Neuronal stem cell (in vitro differentiated cells): ENCODE measurements around the gene KCNIP4.

ENCODE experiments used
- DNase-seq: peaks from one replicate; pipeline ENCODE4 v3.0.0-alpha.2; 2013; ENCODE audit warnings: low spot score
- H2AFZ ChIP-seq: one replicate; pipeline ENCODE4 v1.6.1; 2013; ENCODE audit warnings: mild to moderate bottlenecking, low read length, inconsistent platforms
- H2AK5ac ChIP-seq: 2 replicates; pipeline ENCODE4 v1.6.1; 2013; ENCODE audit warnings: low read depth, mild to moderate bottlenecking, inconsistent platforms, low read length, moderate library complexity, mixed read lengths
- H2BK120ac ChIP-seq: 2 replicates; pipeline ENCODE4 v1.6.1; 2013; ENCODE audit warnings: low read depth, mild to moderate bottlenecking, inconsistent platforms, low read length, moderate library complexity, mixed read lengths
- H2BK12ac ChIP-seq: one replicate; pipeline ENCODE4 v1.6.1; 2013; ENCODE audit warnings: low read length, inconsistent platforms
- H2BK15ac ChIP-seq: 2 replicates; pipeline ENCODE4 v1.6.1; 2013; ENCODE audit warnings: mild to moderate bottlenecking, low read length, inconsistent platforms, mixed read lengths
- H2BK5ac ChIP-seq: one replicate; pipeline ENCODE4 v1.6.1; 2013; ENCODE audit warnings: inconsistent platforms, mild to moderate bottlenecking, low read length, moderate library complexity
- H3K14ac ChIP-seq: one replicate; pipeline ENCODE4 v1.6.1; 2013; ENCODE audit warnings: low read length, inconsistent platforms
- H3K18ac ChIP-seq: 2 replicates; pipeline ENCODE4 v1.6.1; 2013; ENCODE audit warnings: low read length, inconsistent platforms
- H3K23ac ChIP-seq: 2 replicates; pipeline ENCODE4 v1.6.1; 2013; ENCODE audit warnings: low read depth, mild to moderate bottlenecking, mixed read lengths, low read length, inconsistent platforms; ENCODE audit not compliant: poor library complexity
- H3K27ac ChIP-seq: replicated peaks from 3 replicates; pipeline ENCODE4 v1.5.1; 2013; ENCODE audit warnings: low read length, inconsistent platforms
- H3K27me3 ChIP-seq, 3 experiments: 2 replicates each; pipeline ENCODE4 v1.6.1; 2013; ENCODE audit warnings: low read length in 3 of 3, mild to moderate bottlenecking in 2 of 3, inconsistent platforms in 1 of 3, low read depth in 1 of 3, mixed read lengths in 1 of 3, moderate library complexity in 1 of 3; ENCODE audit not compliant: control insufficient read depth in 3 of 3, insufficient read depth in 3 of 3
- H3K36me3 ChIP-seq, 2 donors: replicated peaks in 1 of 2; 2 replicates each; pipeline ENCODE4 v1.6.1; 2013; ENCODE audit warnings: low read length in 2 of 2; ENCODE audit not compliant: control insufficient read depth in 2 of 2, insufficient read depth in 2 of 2
- H3K4ac ChIP-seq: 2 replicates; pipeline ENCODE4 v1.6.1; 2013; ENCODE audit warnings: inconsistent platforms, mild to moderate bottlenecking, low read length, moderate library complexity
- H3K4me1 ChIP-seq, 2 donors: 1 replicate in 1 of 2; 2 replicates in 1 of 2; pipeline ENCODE4 v1.6.1; 2013; ENCODE audit warnings: low read length in 2 of 2, low read depth in 1 of 2; ENCODE audit not compliant: control insufficient read depth in 2 of 2, insufficient read depth in 1 of 2
- H3K4me2 ChIP-seq: one replicate; pipeline ENCODE4 v1.6.1; 2013; ENCODE audit warnings: mild to moderate bottlenecking, low read length, inconsistent platforms; ENCODE audit not compliant: insufficient read depth, poor library complexity, severe bottlenecking
- H3K4me3 ChIP-seq, 2 donors: 2 replicates each; pipeline ENCODE4 v1.5.1; 2013; ENCODE audit warnings: low read length in 2 of 2, mild to moderate bottlenecking in 2 of 2, inconsistent platforms in 1 of 2, moderate library complexity in 1 of 2
- H3K79me1 ChIP-seq: one replicate; pipeline ENCODE4 v1.6.1; 2013; ENCODE audit warnings: low read depth, mild to moderate bottlenecking, inconsistent platforms, low read length, moderate library complexity
- H3K9ac ChIP-seq: one replicate; pipeline ENCODE4 v1.6.1; 2013; ENCODE audit warnings: mild to moderate bottlenecking, low read depth, low read length, inconsistent platforms; ENCODE audit not compliant: poor library complexity
- H3K9me3 ChIP-seq, 2 donors: replicated peaks in 1 of 2; 2 replicates each; pipeline versions ENCODE3 to v1.6.1; 2013; ENCODE audit warnings: low read length in 2 of 2, mild to moderate bottlenecking in 2 of 2, inconsistent platforms in 1 of 2, low read depth in 1 of 2, mixed read lengths in 1 of 2, moderate library complexity in 1 of 2; ENCODE audit not compliant: control insufficient read depth in 2 of 2, insufficient read depth in 1 of 2
- H4K8ac ChIP-seq: one replicate; pipeline ENCODE4 v1.6.1; 2013; ENCODE audit warnings: low read depth, mild to moderate bottlenecking, inconsistent platforms, low read length, moderate library complexity
- H4K91ac ChIP-seq: one replicate; pipeline ENCODE4 v1.6.1; 2013; ENCODE audit warnings: low read length, low read depth, mild to moderate bottlenecking, inconsistent platforms; ENCODE audit not compliant: poor library complexity
- WGBS, 2 donors: extraction: QIAGEN DNeasy Blood & Tissue Kit; methylation state at CpG; one replicate each; pipeline ENCODE4 v1.1.7; 2013; ENCODE audit warnings: missing lambda C conversion rate in 2 of 2, mixed read lengths in 1 of 2; ENCODE audit not compliant: insufficient read length in 2 of 2, insufficient replicate concordance in 1 of 2; ENCODE audit errors: extremely low coverage in 2 of 2; 5-methylcytosine and 5-hydroxymethylcytosine counted together

The KCNIP4 gene

GRCh38 chr4:20870436-20870835 lies 1078.1 kb downstream of the KCNIP4 start:
- no peak for DNase-seq
- no peaks in the 10 kb centered on the region for H3K27me3 ChIP-seq
- no peak overlapping the region for H2BK5ac ChIP-seq
- H3K4ac ChIP-seq, result no peak overlapping the region
- H2BK15ac ChIP-seq, result no peak overlapping the region
- no peak overlapping the region for H2BK12ac ChIP-seq
- H3K14ac ChIP-seq, result no peak overlapping the region
- no CpG with 5 or more reads among the region's 1 CpG for WGBS, 2 donors
- no peaks in the 10 kb centered on the region for H3K79me1 ChIP-seq
- H2AFZ ChIP-seq, result no peak overlapping the region
- no peak overlapping the region for H4K91ac ChIP-seq
- H3K27ac ChIP-seq, result no peak overlapping the region
- no peak overlapping the region for H3K23ac ChIP-seq
- H3K4me2 ChIP-seq, result no peak overlapping the region
- H3K36me3 ChIP-seq, result no peaks in the 10 kb centered on the region
- no peak overlapping the region for H3K4me3 ChIP-seq
- H3K4me1 ChIP-seq, result no peaks in the 10 kb centered on the region
- no peak overlapping the region for H4K8ac ChIP-seq
- no peak overlapping the region for H3K9ac ChIP-seq
- H2AK5ac ChIP-seq, result no peak overlapping the region
- H3K9me3 ChIP-seq, result no peaks in the 10 kb centered on the region
- no peak overlapping the region for H2BK120ac ChIP-seq
- H3K18ac ChIP-seq, result no peak overlapping the region

- Histone ChIP-seq H2BK120ac (no peak overlapping the region), H2BK15ac (no peak overlapping the region), H2AFZ (no peak overlapping the region), H2BK12ac (no peak overlapping the region), H3K14ac (no peak overlapping the region), H3K23ac (no peak overlapping the region), H3K4ac (no peak overlapping the region), H3K27ac (no peak overlapping the region), H3K9ac (no peak overlapping the region), H3K18ac (no peak overlapping the region), H3K27me3 (no peaks in the 10 kb centered on the region), H3K4me2 (no peak overlapping the region), H2BK5ac (no peak overlapping the region), H2AK5ac (no peak overlapping the region), H3K9me3 (no peaks in the 10 kb centered on the region), H4K91ac (no peak overlapping the region), H3K4me1 (no peaks in the 10 kb centered on the region), H3K79me1 (no peaks in the 10 kb centered on the region), H3K4me3 (no peak overlapping the region), H3K36me3 (no peaks in the 10 kb centered on the region), H4K8ac (no peak overlapping the region)
- no CpG with 5 or more reads among the region's 1 CpG for WGBS, 2 donors
- no peak for DNase-seq
Observed at GRCh38 chr4:20868108-20868507, 1080.5 kb downstream of the KCNIP4 start.

- no peak overlapping the region for H2BK15ac ChIP-seq
Observed at GRCh38 chr4:20860878-20861277, 1087.7 kb downstream of the KCNIP4 start.

GRCh38 chr4:20859097-20859781 lies 1089.3 kb downstream of the KCNIP4 start:
- WGBS, 2 donors, result no CpG with 5 or more reads among the region's 8 CpGs
- Histone ChIP-seq H2BK12ac (no peak overlapping the region), H3K4ac (no peak overlapping the region)

More at GRCh38 chr4:20860878-20861277, 1087.7 kb downstream of the KCNIP4 start:
- Histone ChIP-seq H3K4me1 (no peaks in the 10 kb centered on the region), H2AK5ac (no peak overlapping the region), H3K9me3 (no peaks in the 10 kb centered on the region), H3K4me2 (no peak overlapping the region), H3K79me1 (no peaks in the 10 kb centered on the region), H3K27ac (no peak overlapping the region), H2AFZ (no peak overlapping the region), H2BK120ac (no peak overlapping the region), H3K4me3 (no peak overlapping the region), H4K8ac (no peak overlapping the region), H3K14ac (no peak overlapping the region), H3K18ac (no peak overlapping the region), H2BK5ac (no peak overlapping the region), H2BK12ac (no peak overlapping the region), H3K23ac (no peak overlapping the region), H4K91ac (no peak overlapping the region), H3K9ac (no peak overlapping the region), H3K27me3 (no peaks in the 10 kb centered on the region), H3K36me3 (no peaks in the 10 kb centered on the region), H3K4ac (no peak overlapping the region)
- no CpG with 5 or more reads among the region's 3 CpGs for WGBS, 2 donors
- DNase-seq, result no peak

More at GRCh38 chr4:20859097-20859781, 1089.3 kb downstream of the KCNIP4 start:
- Histone ChIP-seq H3K9ac (no peak overlapping the region), H3K23ac (no peak overlapping the region), H2BK120ac (no peak overlapping the region), H3K9me3 (no peaks in the 10 kb centered on the region), H2AFZ (no peak overlapping the region), H4K91ac (no peak overlapping the region), H3K18ac (no peak overlapping the region), H2BK15ac (no peak overlapping the region), H3K27ac (no peak overlapping the region), H2AK5ac (no peak overlapping the region), H4K8ac (no peak overlapping the region), H3K27me3 (no peaks in the 10 kb centered on the region), H3K79me1 (no peaks in the 10 kb centered on the region), H2BK5ac (no peak overlapping the region), H3K14ac (no peak overlapping the region), H3K4me2 (no peak overlapping the region), H3K36me3 (no peaks in the 10 kb centered on the region), H3K4me1 (no peaks in the 10 kb centered on the region), H3K4me3 (no peak overlapping the region)
- DNase-seq, result no peak
